Measurements from ENCODE around the gene PARVB. TPM values are rescaled to one million over a fixed set of nuclear protein-coding genes. Genes with fewer than 3 reads are reported as not detected.
"Not testable (repeated sequence)": the region's sequence is repeated elsewhere in the genome, so short reads cannot be mapped to it uniquely, and the experiment has no call there.

PARVB gene
- total RNA-seq, 4 donors from 2014 or later, result 120 to 201 (median 147) TPM

GRCh38 chr22:44051358-44051757, 27.3 kb downstream of the PARVB start:
- H3K9me3 ChIP-seq, result no peaks in the 10 kb centered on the region
- no peaks in the 10 kb centered on the region for H3K36me3 ChIP-seq
- H3K27ac ChIP-seq, result peak overlapping the region; percentile 81 to 90 (median 88)
- in situ Hi-C loops (cut with MboI; ENCODE audit: low sequenced_read_pairs in 4 of 4) (no loop called here), intact Hi-C loops (cut with DNase I; ENCODE audit: low total_unique reads) (no loop called here)
- peaks cover 52% of the 10 kb centered on the region in 2 donors for H3K4me1 ChIP-seq
- H3K27me3 ChIP-seq, result no peaks in the 10 kb centered on the region
- no peak for ATAC-seq
- no peak for DNase-seq
- TF ChIP-seq POLR2A (IDR thresholded peaks at IDR 0.05), result no peak
- TF ChIP-seq, protein P1, sequence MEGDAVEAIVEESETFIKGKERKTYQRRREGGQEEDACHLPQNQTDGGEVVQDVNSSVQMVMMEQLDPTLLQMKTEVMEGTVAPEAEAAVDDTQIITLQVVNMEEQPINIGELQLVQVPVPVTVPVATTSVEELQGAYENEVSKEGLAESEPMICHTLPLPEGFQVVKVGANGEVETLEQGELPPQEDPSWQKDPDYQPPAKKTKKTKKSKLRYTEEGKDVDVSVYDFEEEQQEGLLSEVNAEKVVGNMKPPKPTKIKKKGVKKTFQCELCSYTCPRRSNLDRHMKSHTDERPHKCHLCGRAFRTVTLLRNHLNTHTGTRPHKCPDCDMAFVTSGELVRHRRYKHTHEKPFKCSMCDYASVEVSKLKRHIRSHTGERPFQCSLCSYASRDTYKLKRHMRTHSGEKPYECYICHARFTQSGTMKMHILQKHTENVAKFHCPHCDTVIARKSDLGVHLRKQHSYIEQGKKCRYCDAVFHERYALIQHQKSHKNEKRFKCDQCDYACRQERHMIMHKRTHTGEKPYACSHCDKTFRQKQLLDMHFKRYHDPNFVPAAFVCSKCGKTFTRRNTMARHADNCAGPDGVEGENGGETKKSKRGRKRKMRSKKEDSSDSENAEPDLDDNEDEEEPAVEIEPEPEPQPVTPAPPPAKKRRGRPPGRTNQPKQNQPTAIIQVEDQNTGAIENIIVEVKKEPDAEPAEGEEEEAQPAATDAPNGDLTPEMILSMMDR (IDR thresholded peaks at IDR 0.05 in 4 of 5, conservative IDR thresholded peaks at IDR 0.05 in 1 of 5), result no peak
- H3K4me3 ChIP-seq, result no peak overlapping the region

DNA sequence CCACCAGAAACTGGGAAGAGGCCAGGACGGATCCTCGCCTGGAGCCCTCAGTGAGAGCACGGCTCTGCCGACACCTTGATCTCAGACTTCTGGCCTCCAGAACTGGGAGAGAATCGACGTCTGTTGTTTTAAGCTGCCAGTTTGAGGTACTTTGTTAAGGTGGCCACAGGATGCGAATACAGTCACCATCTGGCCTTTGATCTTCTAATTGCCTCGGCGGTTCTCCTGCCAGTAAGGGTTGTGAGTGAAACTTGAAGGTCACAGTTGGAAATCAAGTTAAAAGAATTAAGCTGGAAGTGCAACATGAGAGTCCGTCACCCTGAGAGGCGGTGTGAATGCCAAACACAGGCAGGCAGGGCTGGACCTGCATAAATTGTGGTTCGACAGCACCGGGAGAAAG, 27.9 kb downstream of the PARVB start:
- DNase-seq (no peak), ATAC-seq (no peak)
- H3K4me1 ChIP-seq, result peaks cover 55 to 57% of the 10 kb centered on the region in 2 donors
- H3K27me3 ChIP-seq, result no peaks in the 10 kb centered on the region
- peak overlapping the region; percentile 81 to 90 (median 88) for H3K27ac ChIP-seq
- H3K9me3 ChIP-seq, result no peaks in the 10 kb centered on the region
- TF ChIP-seq, protein P1 (IDR thresholded peaks at IDR 0.05 in 4 of 5, conservative IDR thresholded peaks at IDR 0.05 in 1 of 5), result no peak
- no peak for TF ChIP-seq POLR2A (IDR thresholded peaks at IDR 0.05)
- in situ Hi-C loops (cut with MboI; ENCODE audit: low sequenced_read_pairs in 4 of 4), result no loop called here
- intact Hi-C loops (cut with DNase I; ENCODE audit: low total_unique reads), result no loop called here
- no peak overlapping the region for H3K4me3 ChIP-seq
- H3K36me3 ChIP-seq, result no peaks in the 10 kb centered on the region

DNA sequence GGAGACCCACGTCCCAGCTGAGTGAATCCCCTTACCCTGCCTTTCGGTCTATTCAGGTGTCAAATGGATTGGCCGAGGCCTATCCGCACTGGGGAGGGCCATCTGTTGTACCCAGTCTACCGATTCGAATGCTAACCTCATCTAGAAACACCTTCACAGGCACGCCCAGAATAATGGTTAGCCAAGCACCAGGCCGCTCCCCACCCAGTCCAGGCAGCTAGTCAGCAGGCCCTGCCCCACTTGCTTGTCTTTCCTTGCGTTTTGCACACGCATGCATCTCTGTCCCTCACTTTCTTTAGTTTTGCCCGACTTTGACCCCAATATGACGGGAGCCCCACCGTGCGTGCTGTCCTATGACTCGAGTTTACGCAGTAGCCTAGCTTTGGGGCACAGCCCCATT, 31.7 kb downstream of the PARVB start:
- H3K4me3 ChIP-seq, result no peak overlapping the region
- DNase-seq (no peak), ATAC-seq (no peak)
- no peaks in the 10 kb centered on the region for H3K9me3 ChIP-seq
- peaks cover 42 to 55% of the 10 kb centered on the region in 2 donors for H3K4me1 ChIP-seq
- intact Hi-C loops (cut with DNase I; ENCODE audit: low total_unique reads), result loop anchor here (2.0 kb wide), 2 partner anchors 23 to 57 kb away; no protein-coding TSS in a partner anchor
- in situ Hi-C loops (cut with MboI; ENCODE audit: low sequenced_read_pairs in 4 of 4), result no loop called here
- no peak for TF ChIP-seq POLR2A (IDR thresholded peaks at IDR 0.05)
- TF ChIP-seq, protein P1 (IDR thresholded peaks at IDR 0.05 in 4 of 5, conservative IDR thresholded peaks at IDR 0.05 in 1 of 5), result no peak
- H3K36me3 ChIP-seq, result no peaks in the 10 kb centered on the region
- H3K27me3 ChIP-seq, result no peaks in the 10 kb centered on the region
- peak overlapping the region; percentile 87 to 91 (median 89) for H3K27ac ChIP-seq

DNA sequence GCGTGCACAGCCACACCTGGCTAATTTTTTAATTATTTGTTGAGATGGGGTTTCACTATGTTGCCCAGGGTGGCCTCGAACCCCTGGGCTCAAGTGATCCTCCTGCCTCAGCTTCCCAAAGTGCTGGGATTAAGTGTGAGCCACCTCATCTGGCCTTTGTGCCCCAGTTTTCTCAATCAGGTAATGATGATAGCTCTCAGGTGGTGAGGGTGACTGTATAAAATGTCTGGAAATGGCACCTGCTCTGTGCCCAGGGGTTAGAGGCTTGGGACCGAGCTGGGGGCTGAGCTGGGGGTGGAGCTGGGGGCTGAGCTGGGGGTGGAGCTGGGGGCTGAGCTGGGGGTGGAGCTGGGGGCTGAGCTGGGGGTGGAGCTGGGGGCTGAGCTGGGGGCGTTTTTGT, 32.5 kb downstream of the PARVB start:
- Histone ChIP-seq H3K27ac (peak overlapping the region; percentile 87 to 91 (median 89)), H3K4me1 (peaks cover 34 to 47% of the 10 kb centered on the region in 2 donors)
- H3K27me3 ChIP-seq; in situ Hi-C loops (cut with MboI; ENCODE audit: low sequenced_read_pairs in 4 of 4); H3K9me3 ChIP-seq; H3K4me3 ChIP-seq; H3K36me3 ChIP-seq: not testable (repeated sequence)
- ATAC-seq (peak; percentile 57 to 59), DNase-seq (peak; percentile 37 to 53)
- intact Hi-C loops (cut with DNase I; ENCODE audit: low total_unique reads), result loop anchor here (2.0 kb wide), 2 partner anchors 24 to 58 kb away; no protein-coding TSS in a partner anchor

DNA sequence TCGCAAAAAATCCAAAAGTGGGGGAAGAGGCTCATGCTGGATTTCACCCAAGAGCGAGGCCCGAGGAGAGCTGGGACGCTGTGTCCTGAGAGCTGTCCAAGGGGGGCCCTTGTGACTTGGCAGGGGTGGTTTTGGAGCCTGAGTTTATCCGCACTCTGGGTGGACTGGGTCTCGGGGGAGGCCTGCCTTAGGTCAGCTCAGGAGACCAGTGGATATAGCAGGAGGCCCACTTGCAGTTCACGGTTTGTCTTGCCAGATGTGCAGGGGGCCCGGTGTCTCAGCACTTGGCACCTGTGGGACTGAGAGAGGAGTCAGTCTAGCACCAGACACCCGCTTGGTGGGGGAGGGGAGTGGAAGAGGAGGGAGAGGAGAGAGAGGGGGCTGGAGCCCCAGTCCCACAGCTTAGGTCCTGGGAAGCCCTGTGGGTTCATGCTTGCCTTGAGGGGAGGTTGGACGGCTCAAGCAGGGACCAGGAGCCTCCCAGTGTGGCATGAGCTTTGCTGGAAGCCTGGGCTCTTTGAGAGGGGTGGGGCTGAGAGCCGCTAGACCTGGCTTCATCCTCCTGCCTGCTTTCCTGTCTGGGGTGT, 33.4 kb downstream of the PARVB start:
- no peaks in the 10 kb centered on the region for H3K9me3 ChIP-seq
- no peaks in the 10 kb centered on the region for H3K27me3 ChIP-seq
- in situ Hi-C loops (cut with MboI; ENCODE audit: low sequenced_read_pairs in 4 of 4) (no loop called here), intact Hi-C loops (cut with DNase I; ENCODE audit: low total_unique reads) (loop anchor here (2.0 kb wide), 2 partner anchors 25 to 59 kb away; no protein-coding TSS in a partner anchor)
- H3K27ac ChIP-seq, result peak overlapping the region; percentile 87 to 91 (median 89)
- TF ChIP-seq POLR2A (IDR thresholded peaks at IDR 0.05), result peak; percentile 38 to 48
- TF ChIP-seq, protein P1 (IDR thresholded peaks at IDR 0.05 in 4 of 5, conservative IDR thresholded peaks at IDR 0.05 in 1 of 5), result no peak
- H3K4me1 ChIP-seq, result peaks cover 33 to 44% of the 10 kb centered on the region in 2 donors
- H3K4me3 ChIP-seq, result peak overlapping the region; percentile 14 to 36 (median 18)
- DNase-seq (peak; percentile 84 to 91), ATAC-seq (peak; percentile 88 to 91)
- no peaks in the 10 kb centered on the region for H3K36me3 ChIP-seq

All from gastrocnemius medialis (tissue), 4 donors.